SU-DHL-6 (cell line): ENCODE measurements around the gene LSM14B.

ENCODE experiments used
- H2AFZ ChIP-seq: fragments of 200-600 bp; sonication (generic); 2 replicates; pipeline ENCODE4 v1.6.1; 2014; ENCODE audit warnings: low read depth, mild to moderate bottlenecking, moderate library complexity, mixed read lengths, antibody characterized with exemption, low read length; ENCODE audit not compliant: severe bottlenecking
- H3F3A ChIP-seq: fragments of 200-600 bp; shearing (Covaris generic); 2 replicates; pipeline ENCODE4 v1.6.0; 2016; ENCODE audit warnings: antibody characterized with exemption, mild to moderate bottlenecking; ENCODE audit not compliant: insufficient read depth
- H3K27ac ChIP-seq: fragments of 200-600 bp; sonication (generic); 2 replicates; pipeline ENCODE4 v1.5.1; 2016; ENCODE audit warnings: low read depth, mild to moderate bottlenecking, low read length, moderate library complexity, mixed read lengths
- H3K27me3 ChIP-seq: fragments of 200-600 bp; sonication (generic), shearing (Covaris generic); 2 replicates; pipeline ENCODE4 v1.6.0; 2014; ENCODE audit warnings: mild to moderate bottlenecking, low read length
- H3K36me3 ChIP-seq: fragments of 200-600 bp; sonication (generic); 2 replicates; pipeline ENCODE4 v1.6.1; 2014; ENCODE audit warnings: mild to moderate bottlenecking, low read length, mixed read lengths
- H3K4me2 ChIP-seq: fragments of 300-600, 200-600 bp; shearing (Covaris generic), sonication (generic); 2 replicates; pipeline ENCODE4 v1.6.0; 2014; ENCODE audit warnings: low read length, low read depth, mild to moderate bottlenecking; ENCODE audit not compliant: poor library complexity, severe bottlenecking
- H3K4me3 ChIP-seq: fragments of 200-600 bp; sonication (generic); 2 replicates; pipeline ENCODE4 v1.5.1; 2014; ENCODE audit warnings: antibody characterized with exemption, low read length, mild to moderate bottlenecking, mixed read lengths; ENCODE audit not compliant: insufficient read depth, poor library complexity, severe bottlenecking
- H3K79me2 ChIP-seq: fragments of 200-600 bp; sonication (generic); 2 replicates; pipeline ENCODE4 v1.6.1; 2014; ENCODE audit warnings: mild to moderate bottlenecking, low read length, moderate library complexity; ENCODE audit not compliant: insufficient read depth
- H3K9ac ChIP-seq: fragments of 200-600 bp; sonication (generic); 2 replicates; pipeline ENCODE4 v1.7.0; 2014; ENCODE audit warnings: mild to moderate bottlenecking, low read length
- H3K9me2 ChIP-seq: fragments of 200-600 bp; sonication (generic); replicated peaks from 2 replicates; pipeline ENCODE4 v1.6.1; 2014; ENCODE audit warnings: low read length; ENCODE audit not compliant: insufficient read depth
- H3K9me3 ChIP-seq: fragments of 200-600 bp; sonication (generic); 2 replicates; pipeline ENCODE4 v1.6.1; 2014; ENCODE audit warnings: low read length, mixed read lengths; ENCODE audit not compliant: insufficient read depth
- H4K20me1 ChIP-seq: fragments of 200-600 bp; sonication (generic); 2 replicates; pipeline ENCODE4 v1.6.1; 2014; ENCODE audit warnings: low read depth, mild to moderate bottlenecking, antibody characterized with exemption, low read length, moderate library complexity, mixed read lengths
- EZH2phosphoT487 ChIP-seq: fragments of 200-600 bp; sonication (generic), shearing (Covaris generic); conservative IDR thresholded peaks from 2 replicates; pipeline ENCODE4 v1.6.1; 2018; ENCODE audit warnings: mild to moderate bottlenecking, antibody characterized with exemption, low read length, moderate library complexity, mixed read lengths
- TF ChIP-seq, protein P1 (sequence below): fragments of 200-600 bp; sonication (generic); IDR thresholded peaks from one replicate; pipeline ENCODE4 v1.5.1; 2017; ENCODE audit warnings: antibody characterized with exemption, mild to moderate bottlenecking, low read length, moderate library complexity; ENCODE audit not compliant: insufficient read depth, poor library complexity, severe bottlenecking

The LSM14B gene

DNA sequence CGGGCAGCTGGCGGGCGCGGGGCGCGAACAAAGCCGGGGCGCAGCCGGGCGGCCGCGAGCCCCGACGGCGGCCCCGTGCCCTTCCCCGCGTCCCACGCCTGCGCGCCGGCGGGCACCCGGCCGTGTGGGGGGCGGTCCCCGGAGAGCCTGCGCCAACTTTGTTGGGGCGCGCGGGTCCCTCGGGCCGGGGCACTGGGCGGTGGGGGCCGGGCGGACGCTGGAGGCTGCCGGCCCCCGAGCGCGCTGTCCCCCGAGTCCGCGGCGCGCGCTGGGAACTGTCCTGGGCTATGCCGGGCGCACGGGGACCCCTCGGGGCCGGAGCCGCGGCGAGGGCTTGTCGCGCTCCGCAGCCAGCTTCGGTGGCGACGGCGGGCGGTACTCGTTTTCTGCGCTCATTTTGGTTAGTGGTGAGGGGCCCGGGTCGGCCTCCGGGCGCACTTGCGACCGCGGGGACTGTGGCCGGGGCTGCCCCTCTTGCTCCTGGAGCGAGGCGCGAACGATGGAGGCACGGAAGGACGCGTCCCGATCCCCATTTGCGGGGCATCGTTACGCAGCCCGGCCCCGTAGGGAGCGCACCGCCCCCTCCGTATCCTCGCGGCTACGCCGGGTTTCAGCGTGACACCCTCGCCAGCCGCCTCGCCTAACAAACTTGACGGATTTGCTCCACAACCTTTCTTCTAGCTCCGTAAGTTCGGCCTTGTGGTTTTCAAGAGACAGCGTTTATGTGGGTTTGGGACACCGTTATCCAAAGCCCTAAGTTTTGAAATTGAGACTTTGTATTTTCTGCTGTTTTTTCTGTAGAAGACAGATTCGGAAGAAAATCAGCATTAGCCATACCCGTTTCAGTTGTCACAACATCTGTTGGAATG lies 21.9 kb downstream of the LSM14B start:
- Histone ChIP-seq H3K36me3 (0 out of 2 replicates have a peak, but pooled peaks cover under 1% of the 10 kb centered on the region), H3K4me2 (peak overlapping the region; percentile 59), H3K9ac (peak overlapping the region; percentile 76), H3F3A (no peaks in the 10 kb centered on the region), H4K20me1 (peaks cover 4% of the 10 kb centered on the region; the same call in 1 of the 2 replicates), H2AFZ (peak overlapping the region; percentile 27), H3K27ac (no peak overlapping the region; the same call in 1 of the 2 replicates), H3K4me3 (peak overlapping the region; percentile 80), H3K27me3 (no peaks in the 10 kb centered on the region), H3K9me3 (no peaks in the 10 kb centered on the region), H3K9me2 (no peaks in the 10 kb centered on the region), H3K79me2 (peaks cover 78% of the 10 kb centered on the region)
- TF ChIP-seq, protein P1, sequence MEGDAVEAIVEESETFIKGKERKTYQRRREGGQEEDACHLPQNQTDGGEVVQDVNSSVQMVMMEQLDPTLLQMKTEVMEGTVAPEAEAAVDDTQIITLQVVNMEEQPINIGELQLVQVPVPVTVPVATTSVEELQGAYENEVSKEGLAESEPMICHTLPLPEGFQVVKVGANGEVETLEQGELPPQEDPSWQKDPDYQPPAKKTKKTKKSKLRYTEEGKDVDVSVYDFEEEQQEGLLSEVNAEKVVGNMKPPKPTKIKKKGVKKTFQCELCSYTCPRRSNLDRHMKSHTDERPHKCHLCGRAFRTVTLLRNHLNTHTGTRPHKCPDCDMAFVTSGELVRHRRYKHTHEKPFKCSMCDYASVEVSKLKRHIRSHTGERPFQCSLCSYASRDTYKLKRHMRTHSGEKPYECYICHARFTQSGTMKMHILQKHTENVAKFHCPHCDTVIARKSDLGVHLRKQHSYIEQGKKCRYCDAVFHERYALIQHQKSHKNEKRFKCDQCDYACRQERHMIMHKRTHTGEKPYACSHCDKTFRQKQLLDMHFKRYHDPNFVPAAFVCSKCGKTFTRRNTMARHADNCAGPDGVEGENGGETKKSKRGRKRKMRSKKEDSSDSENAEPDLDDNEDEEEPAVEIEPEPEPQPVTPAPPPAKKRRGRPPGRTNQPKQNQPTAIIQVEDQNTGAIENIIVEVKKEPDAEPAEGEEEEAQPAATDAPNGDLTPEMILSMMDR, result no peak
- TF ChIP-seq EZH2phosphoT487, result no peak

DNA sequence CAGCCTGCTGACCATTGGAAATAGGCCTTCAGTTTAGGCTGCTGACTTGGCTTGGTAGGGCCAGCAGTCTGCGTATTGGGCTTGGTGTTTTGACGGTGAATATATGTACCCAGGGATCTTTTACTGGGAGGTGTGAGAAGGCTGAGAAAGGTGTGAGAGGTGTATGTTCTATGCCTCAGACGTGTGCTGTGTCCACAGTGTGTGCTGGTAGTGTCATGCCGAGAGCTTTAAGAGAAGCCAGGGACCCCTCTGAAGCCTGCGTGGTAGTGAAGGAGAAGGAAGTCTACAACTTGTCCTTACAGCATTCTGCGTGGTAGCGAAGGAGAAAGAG lies 23.4 kb downstream of the LSM14B start:
- no peak overlapping the region for H3K27ac ChIP-seq
- H3K79me2 ChIP-seq, result peaks cover 68% of the 10 kb centered on the region
- no peaks in the 10 kb centered on the region for H3F3A ChIP-seq
- H4K20me1 ChIP-seq, result peaks cover 4% of the 10 kb centered on the region; the same call in 1 of the 2 replicates
- no peak overlapping the region for H3K9ac ChIP-seq
- no peaks in the 10 kb centered on the region for H3K9me2 ChIP-seq
- no peaks in the 10 kb centered on the region for H3K36me3 ChIP-seq
- no peaks in the 10 kb centered on the region for H3K9me3 ChIP-seq
- no peak overlapping the region for H3K4me2 ChIP-seq
- TF ChIP-seq, protein P1, result no peak
- no peak for TF ChIP-seq EZH2phosphoT487
- H3K4me3 ChIP-seq, result no peak overlapping the region
- no peaks in the 10 kb centered on the region for H3K27me3 ChIP-seq
- no peak overlapping the region for H2AFZ ChIP-seq

DNA sequence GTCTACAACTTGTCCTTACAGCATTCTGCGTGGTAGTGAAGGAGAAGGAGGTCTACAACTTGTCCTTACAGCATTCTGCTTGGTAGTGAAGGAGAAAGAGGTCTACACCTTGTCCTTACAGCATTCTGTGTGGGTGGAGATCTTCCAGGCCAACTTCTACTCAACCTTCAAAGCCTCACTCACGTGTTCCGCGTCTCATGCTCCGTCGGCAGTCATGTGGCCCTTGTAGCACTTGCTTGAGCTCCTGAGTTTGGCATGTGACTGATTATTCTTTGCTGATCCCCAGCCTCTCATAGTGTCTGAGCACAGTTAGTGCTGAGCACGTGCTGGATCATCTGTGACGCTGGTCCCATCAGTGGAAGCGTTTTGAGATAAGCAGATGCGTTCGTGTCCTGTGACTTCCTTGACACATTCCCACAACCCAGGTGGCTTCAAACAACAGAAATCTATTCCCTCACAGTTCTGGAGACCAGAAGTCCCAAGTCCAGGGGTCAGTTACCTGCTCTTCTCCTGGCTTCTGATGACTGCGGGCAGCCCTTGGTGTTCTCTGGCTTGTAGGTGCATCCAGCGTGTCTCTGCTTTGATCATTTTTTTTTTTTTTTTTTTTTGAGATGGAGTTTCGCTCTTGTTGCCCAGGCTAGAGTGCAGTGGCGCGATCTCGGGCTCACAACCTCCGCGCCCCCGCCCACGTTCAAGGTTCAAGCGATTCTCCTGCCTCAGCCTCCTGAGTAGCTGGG lies 23.9 kb downstream of the LSM14B start:
- no peaks in the 10 kb centered on the region for H3K9me3 ChIP-seq
- peaks cover 4% of the 10 kb centered on the region; the same call in 1 of the 2 replicates for H4K20me1 ChIP-seq
- no peak overlapping the region for H2AFZ ChIP-seq
- H3K9me2 ChIP-seq, result no peaks in the 10 kb centered on the region
- H3K79me2 ChIP-seq, result peaks cover 65% of the 10 kb centered on the region
- H3K9ac ChIP-seq, result no peak overlapping the region
- H3K4me3 ChIP-seq, result no peak overlapping the region
- H3F3A ChIP-seq, result no peaks in the 10 kb centered on the region
- TF ChIP-seq, protein P1, result no peak
- TF ChIP-seq EZH2phosphoT487, result no peak
- no peak overlapping the region for H3K4me2 ChIP-seq
- no peaks in the 10 kb centered on the region for H3K36me3 ChIP-seq
- no peak overlapping the region for H3K27ac ChIP-seq
- H3K27me3 ChIP-seq, result no peaks in the 10 kb centered on the region
